Measurements from ENCODE around the gene SMCO3.
A peak's percentile ranks its signal among the peaks of the same experiment; 100 is the strongest.
"Not testable (repeated sequence)": the region's sequence is repeated elsewhere in the genome, so short reads cannot be mapped to it uniquely, and the experiment has no call there.

Gene SMCO3

DNA sequence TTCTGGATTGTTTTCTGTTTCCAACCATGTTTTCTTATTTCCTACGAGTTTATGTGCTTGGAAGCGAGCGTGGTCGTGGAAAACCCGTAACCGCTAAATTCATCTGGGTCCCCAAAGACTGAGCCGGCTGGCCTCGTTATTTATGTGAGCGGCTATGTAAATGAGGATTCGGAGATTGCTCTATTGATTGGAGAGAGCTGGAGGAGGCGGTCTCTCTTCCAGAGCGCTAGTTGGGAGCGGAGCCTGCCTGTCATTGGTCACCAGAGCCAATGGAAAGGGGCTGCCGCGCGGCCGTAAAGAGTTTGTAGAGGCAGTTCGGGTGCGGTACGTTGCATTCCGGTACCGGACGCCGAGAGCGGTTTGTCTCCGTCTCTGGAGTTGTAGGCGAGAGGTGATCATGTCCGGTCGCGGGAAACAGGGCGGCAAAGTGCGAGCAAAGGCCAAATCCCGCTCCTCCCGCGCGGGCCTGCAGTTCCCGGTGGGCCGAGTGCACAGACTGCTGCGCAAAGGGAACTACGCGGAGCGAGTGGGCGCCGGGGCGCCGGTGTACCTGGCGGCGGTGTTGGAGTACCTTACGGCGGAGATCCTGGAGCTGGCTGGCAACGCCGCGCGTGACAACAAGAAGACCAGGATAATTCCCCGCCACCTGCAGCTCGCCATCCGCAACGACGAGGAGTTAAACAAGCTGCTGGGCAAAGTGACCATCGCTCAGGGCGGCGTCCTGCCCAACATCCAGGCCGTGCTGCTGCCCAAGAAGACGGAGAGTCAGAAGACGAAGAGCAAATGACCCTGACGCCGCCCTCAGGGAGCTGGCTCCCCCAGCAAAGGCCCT lies 39.7 kb downstream of the SMCO3 start:
- peak; percentile 75 for DNase-seq (ENCODE audit: low read depth)

DNA sequence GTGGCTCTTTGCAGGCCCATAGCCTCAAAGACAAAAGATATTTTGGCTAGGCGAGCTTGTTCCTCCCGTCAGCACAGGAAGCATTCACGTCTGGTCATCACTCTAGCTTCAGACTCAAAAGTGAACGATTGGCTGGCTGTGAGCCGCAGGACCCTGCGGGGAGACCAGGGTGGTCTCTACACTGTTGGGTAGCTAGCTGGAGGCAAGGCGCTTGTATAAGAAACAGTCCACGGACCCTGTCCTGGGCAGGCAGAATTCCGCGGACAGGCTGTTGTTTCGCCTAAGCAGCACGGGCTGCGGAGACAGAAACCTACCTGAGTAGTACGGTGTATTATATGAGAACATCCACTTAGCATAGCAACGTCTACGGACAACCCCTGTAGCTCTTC lies 40.3 kb downstream of the SMCO3 start:
- DNase-seq (ENCODE audit: low read depth) = no peak

DNA sequence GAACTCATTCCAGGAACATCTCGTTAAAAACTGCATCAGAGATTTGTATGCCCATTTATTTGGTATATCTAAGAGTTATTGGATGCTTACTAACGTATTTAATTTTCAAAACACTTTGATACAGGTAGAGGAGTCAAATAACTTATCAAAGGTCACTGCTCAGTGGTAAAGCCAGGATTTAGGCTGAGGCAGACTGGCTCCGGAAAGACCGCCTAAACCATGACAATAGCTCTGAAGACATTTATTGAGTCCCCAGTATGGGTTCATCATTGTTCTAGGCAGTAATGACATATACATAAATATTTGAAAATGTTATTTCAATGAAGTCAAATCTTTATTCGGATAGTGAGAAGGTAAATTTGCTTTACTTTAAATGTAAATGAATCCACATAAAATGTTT lies 41.0 kb downstream of the SMCO3 start:
- DNase-seq (ENCODE audit: low read depth) = no peak

DNA sequence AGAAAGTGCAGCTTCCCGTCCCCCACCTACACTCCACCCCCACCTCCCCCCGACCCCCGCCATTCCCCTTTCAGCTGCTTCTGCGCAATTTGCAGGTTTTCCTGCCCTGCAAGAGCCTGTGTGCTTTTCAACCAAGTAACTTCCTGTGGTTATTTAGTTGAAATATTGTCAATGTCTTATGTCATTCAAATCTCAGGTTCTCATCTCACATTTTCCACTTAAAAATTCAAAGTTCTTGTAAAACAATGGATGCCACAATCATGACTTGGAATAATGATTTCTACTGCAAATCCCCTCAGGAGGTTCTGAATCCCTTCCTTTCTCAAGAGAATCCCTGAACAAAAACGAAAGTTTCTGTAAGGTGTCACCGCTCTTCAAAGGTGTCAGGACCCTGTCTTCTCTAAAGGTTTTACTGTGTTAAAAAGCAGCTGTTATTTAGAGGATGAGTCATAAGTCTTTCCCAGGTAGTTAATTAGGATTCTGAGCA lies 42.3 kb downstream of the SMCO3 start:
- no peak for DNase-seq (ENCODE audit: low read depth)

DNA sequence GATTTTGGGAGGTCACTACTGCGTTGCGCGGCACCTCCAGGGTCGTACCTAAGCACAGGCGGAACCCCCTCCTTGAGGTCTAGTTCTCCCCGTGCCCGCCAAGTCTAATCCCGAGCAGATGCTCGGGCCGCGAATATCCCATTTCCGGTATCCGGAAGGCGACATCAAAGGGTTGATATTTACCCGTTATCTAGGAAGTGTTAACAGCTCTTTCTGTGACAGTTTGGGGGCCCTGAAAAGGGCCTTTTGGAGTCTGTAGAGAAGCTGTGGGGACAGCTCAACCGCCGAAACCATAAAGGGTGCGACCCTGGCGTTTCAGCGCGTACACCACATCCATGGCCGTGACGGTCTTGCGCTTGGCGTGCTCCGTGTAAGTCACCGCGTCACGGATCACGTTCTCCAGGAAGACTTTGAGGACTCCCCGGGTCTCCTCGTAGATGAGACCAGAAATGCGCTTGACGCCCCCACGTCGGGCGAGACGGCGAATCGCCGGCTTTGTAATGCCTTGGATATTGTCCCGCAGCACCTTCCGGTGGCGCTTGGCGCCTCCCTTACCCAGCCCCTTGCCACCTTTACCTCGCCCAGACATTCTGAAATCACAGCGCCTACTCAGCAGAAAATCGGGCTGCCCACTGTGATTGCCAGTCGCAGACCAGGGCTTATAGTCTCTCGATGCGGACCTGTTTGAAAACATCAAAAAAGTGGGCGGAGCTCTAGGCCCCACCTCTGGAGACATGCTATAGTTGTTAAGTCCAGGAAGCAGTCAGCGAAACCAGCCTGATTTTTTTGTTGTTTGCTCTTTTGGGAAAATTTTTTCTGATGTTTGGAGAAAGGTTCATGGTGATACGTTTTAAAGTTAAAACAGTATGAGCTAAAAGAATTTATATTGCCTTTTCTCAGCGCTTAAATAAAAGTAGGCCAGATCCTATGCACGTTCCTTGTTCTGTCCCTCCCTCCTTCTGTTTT lies 43.2 kb downstream of the SMCO3 start:
- DNase-seq (ENCODE audit: low read depth) = peak; percentile 98

DNA sequence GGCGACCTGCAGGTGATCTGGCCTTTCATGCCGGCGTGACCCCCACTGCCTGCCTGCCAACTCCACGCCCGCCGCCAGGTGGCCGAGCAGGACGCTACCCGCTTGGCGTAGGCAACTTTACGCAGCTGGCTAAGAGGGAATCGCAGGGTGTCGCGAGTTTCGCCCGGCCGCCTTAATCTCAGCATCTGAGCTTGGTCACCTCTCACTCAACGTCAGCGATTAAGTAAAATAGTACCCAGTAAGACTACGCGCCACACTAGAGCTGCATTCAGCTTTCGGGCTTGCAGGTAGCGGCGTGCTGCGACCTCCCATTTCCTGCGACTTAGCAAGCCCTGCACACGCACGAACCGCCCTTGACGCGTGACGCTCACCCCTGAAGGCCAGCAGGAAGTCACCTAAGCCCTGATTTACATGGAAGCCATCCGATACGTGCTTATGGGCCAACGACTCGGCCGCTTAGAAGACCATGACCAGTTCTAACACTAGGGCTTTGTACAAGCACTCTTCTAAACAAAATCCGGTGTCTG lies 44.0 kb downstream of the SMCO3 start:
- DNase-seq (ENCODE audit: low read depth) = peak; percentile 81

DNA sequence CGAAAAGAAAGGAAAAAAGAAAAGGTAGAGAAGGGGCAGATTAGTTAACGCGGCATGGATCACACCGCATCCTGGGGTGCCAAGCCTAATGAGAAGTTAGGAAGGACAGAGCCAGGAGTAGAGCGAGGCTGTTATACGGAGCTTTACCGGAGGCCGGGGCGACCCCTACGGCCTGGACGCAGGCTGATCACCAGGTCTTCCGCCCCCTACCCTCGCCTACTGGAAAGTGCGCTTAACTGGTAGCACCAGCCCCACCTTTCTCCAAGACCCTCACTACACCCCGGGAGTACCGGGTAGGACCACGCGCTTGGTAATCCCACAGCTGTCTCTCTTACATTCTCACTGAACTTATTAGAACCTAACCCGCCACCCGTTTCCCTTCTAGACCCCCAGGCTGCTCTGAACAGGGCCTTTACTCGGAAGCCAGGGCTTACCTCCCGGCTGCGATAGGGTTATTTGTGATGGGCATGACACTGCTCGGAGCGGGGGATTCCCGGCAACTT lies 44.5 kb downstream of the SMCO3 start:
- no peak for DNase-seq (ENCODE audit: low read depth)

DNA sequence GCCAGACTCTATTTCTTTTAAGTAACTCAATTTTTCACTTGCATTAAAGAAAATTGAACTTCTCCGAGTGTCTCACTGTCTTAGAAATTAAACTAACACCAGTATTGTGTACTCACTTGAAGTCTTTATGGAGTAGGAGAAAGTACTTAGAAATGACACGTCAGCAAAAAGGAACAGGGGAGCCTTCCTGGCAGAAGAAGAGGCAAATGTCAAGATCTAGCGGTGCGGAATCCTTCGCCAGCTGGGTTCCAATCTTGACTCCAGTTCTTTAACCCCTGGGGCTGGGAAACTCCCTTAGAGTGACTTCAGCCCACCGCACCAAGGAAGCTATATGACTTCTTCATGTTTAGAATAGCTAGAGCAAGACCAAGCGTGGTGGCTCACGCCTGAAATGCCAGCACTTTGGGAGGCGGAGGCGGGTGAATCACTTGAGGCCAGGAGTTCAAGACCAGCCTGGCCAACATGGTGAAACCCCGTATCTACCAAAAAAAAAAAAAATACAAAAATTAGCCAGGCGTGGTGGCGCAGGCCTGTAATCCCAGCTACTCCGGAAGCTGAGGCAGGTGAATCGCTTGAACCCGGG lies 45.1 kb downstream of the SMCO3 start:
- DNase-seq (ENCODE audit: low read depth) = no peak

DNA sequence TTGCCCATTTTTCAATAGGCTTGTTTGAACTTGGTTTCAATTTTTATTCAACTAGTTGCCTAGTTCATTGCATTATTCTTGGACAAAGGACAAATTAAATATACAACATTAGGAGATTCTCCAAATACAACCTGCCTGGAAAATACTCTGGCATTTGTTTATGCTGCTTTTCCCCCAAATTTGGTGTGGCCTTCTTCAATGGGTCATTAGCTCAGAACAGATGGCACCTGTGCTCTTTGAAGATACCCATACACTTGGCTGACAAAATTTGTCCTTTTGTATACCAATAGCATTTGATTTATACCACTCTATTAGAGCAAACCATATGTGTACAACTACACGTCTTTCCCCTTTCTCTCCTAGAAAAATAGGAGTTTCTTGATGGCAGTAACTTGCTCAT lies 46.4 kb downstream of the SMCO3 start:
- DNase-seq (ENCODE audit: low read depth) = no peak

DNA sequence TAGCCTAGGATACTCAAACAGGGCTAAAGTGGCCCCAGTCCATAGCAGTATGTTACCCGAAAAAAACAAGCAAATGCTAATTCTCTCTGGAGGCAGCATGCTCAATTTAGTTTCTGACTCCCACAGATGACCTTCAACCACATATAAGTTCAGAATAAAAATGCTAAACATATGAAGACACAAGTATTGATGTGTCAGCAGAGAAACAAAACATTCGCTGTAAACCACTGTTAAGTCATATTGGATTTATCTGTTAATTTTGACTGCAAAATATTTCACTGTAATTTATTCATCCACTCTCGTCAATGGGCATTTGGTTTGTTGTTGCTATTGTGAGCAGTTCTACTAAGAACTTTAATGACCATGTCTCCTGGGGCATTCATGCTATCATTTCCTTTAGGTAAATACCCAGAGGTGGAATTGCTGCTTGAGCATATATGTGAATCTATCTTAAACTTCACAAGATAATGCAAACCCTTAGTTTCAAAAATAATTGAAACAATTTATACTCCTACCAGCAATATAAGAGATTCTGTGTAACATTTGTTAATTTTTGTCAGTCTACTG lies 47.2 kb downstream of the SMCO3 start:
- DNase-seq (ENCODE audit: low read depth) = no peak

DNA sequence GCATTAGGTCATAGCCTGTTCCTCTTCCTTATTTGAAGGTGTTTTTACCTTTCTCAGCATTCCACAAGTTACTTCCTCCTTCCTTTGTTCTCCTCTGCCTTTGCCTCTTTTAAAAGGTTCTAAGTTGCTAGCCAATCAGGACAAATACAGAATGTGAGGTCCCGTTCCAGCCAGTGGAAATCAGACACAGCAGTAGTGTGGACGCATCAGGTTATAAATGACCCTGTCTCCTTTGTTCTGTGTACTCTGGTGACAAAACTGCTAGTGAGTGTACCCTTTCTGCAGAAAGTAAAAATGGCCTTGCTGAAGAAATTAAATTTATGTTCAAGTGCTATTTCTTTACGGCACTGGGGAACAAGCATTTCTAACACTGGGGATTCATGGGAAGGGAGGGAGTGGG lies 48.0 kb downstream of the SMCO3 start:
- DNase-seq (ENCODE audit: low read depth) = not testable (repeated sequence)

DNA sequence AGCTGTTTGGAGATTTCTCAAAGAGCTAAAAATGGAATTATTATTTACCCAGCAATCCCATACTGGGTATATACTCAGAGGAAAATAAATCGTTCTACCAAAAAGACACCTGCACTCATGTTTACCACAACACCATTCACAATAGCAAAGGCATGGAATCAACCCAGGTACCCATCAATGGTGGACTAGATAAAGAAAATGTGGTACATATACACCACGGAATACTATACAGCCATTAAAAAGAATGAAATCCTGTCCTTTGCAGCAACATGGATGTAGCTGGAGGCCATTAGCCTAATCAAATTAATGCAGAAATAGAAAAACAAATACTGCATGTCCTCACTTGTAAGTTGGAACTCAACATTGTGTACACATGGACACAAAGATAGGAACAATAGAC lies 48.6 kb downstream of the SMCO3 start:
- no peak for DNase-seq (ENCODE audit: low read depth)

DNA sequence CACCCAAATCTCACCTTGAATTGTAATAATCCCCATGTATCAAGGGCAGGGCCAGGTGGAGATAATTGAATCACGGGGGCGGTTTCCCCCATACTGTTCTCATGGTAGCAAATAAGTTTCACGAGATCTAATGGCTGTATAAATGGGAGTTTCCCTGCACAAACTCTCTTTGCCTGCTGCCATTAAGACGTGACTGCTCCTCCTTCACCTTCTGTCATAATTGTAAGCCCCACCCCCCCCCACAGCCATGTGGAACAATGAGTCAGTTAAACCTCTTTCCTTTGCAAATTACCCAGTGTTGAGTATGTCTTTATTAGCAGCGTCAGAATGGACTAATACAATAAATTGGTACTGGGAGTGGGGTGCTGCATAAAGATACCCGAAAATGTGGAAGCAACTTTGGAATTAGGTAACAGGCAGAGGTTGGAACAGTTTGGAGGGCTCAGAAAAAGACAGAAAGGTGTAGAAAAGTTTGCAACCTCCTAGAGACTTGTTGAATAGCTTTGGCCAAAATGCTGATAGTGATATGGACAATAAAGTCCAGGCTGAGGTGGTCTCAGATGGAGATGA lies 54.2 kb downstream of the SMCO3 start:
- not testable (repeated sequence) for DNase-seq (ENCODE audit: low read depth)

DNA sequence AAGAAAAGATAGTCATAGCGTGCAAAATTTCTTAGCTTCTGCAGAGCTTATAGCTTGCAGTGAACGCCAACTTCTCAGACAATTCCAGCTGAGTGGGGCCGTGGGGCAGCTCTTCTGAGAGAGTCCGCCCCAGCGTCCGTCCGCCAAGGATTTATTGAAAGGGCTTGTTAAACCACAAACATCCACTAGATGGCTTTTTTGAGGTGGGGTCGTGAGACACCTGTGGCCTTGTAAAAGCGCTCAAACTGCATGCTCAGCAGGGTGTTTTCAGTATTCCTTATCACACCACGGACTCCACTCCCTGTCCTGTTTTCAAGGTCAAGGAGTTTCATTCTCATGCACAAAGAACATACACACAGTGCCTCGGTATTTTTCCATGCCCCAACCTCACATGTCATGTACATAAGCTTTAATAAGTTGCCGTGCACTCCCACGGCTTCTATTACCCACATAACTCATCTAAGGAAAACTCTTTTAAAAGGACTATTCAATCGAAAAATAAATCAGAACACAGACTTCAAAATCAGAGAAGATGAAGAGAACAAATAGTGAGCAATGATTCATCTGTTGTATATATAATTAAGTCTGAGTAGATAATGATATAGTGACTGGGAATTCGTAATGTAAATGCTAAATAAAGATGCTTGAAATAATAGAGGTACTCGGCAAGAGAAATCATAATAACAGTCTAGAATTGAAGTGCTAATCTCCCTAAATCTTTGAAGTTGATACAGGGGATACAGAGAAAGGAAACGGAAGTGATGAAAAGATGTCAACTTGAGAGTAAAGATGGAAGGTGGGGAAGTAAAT lies 57.4 kb downstream of the SMCO3 start:
- DNase-seq (ENCODE audit: low read depth) = no peak
